Thoracic aorta (tissue), 2 donors: ENCODE measurements around the gene CTNNAL1. TPM values are rescaled to one million over a fixed set of nuclear protein-coding genes. Genes with fewer than 3 reads are reported as not detected.
"Not testable (repeated sequence)": the region's sequence is repeated elsewhere in the genome, so short reads cannot be mapped to it uniquely, and the experiment has no call there.

Experiments
- ATAC-seq: fragments of 150-250 bp; one replicate; pipeline ENCODE4 v1.8.0; 2017; ENCODE audit warnings: low read depth; ENCODE audit not compliant: insufficient number of reproducible peaks, low FRiP score
- DNase-seq: peaks from one replicate; pipeline ENCODE4 v3.0.0-alpha.2; 2020; ENCODE audit warnings: low spot score
- H3K27ac ChIP-seq, 2 donors: fragments of 200-600 bp; sonication (generic); 1 replicate in 1 of 2; 2 replicates in 1 of 2; pipeline ENCODE4 v1.5.1; 2016; ENCODE audit warnings: mild to moderate bottlenecking in 2 of 2, moderate library complexity in 2 of 2
- H3K27me3 ChIP-seq: fragments of 200-600 bp; sonication (generic); replicated peaks from 2 replicates; pipeline ENCODE4 v1.6.0; 2016; ENCODE audit warnings: mild to moderate bottlenecking; ENCODE audit not compliant: insufficient read depth
- H3K36me3 ChIP-seq: fragments of 200-600 bp; sonication (generic); one replicate; pipeline ENCODE4 v1.5.1; 2016
- H3K4me1 ChIP-seq, 2 donors: fragments of 200-600 bp; sonication (generic); 1 replicate in 1 of 2; 2 replicates in 1 of 2; pipeline versions ENCODE4 v1.5.1 to v1.6.0; 2016; ENCODE audit warnings: low read depth in 2 of 2, mild to moderate bottlenecking in 1 of 2; ENCODE audit not compliant: control insufficient read depth in 1 of 2
- H3K4me3 ChIP-seq: fragments of 200-600 bp; sonication (generic); 2 replicates; pipeline ENCODE4 v1.5.1; 2016; ENCODE audit warnings: mild to moderate bottlenecking
- H3K9me3 ChIP-seq: fragments of 200-600 bp; sonication (generic); 2 replicates; pipeline ENCODE4 v1.5.1; 2016
- total RNA-seq, 2 donors: library from RNA; depleted of rRNA; stranded (reverse); fragments of >200 nt; gene quantifications; one replicate each; pipeline versions ENCODE4 v1.1.0 to v1.2.3, GENCODE V29; 2016
- TF ChIP-seq, protein P1 (sequence below): fragments of 200-600 bp; sonication (generic); IDR thresholded peaks from one replicate; pipeline ENCODE4 v1.5.1; 2019; ENCODE audit warnings: antibody characterized with exemption

CTNNAL1 gene
- total RNA-seq, 2 donors from 2014 or later: 41.8 to 45.0 TPM

- DNase-seq: no peak
- Histone ChIP-seq H3K4me3 (no peak overlapping the region), H3K27me3 (no peaks in the 10 kb centered on the region), H3K36me3 (peaks cover 45% of the 10 kb centered on the region), H3K4me1 (no peaks in the 10 kb centered on the region), H3K27ac (no peak overlapping the region), H3K9me3 (no peaks in the 10 kb centered on the region)
- ATAC-seq: no peak
- TF ChIP-seq, protein P1, sequence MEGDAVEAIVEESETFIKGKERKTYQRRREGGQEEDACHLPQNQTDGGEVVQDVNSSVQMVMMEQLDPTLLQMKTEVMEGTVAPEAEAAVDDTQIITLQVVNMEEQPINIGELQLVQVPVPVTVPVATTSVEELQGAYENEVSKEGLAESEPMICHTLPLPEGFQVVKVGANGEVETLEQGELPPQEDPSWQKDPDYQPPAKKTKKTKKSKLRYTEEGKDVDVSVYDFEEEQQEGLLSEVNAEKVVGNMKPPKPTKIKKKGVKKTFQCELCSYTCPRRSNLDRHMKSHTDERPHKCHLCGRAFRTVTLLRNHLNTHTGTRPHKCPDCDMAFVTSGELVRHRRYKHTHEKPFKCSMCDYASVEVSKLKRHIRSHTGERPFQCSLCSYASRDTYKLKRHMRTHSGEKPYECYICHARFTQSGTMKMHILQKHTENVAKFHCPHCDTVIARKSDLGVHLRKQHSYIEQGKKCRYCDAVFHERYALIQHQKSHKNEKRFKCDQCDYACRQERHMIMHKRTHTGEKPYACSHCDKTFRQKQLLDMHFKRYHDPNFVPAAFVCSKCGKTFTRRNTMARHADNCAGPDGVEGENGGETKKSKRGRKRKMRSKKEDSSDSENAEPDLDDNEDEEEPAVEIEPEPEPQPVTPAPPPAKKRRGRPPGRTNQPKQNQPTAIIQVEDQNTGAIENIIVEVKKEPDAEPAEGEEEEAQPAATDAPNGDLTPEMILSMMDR: no peak
Observed at GRCh38 chr9:108910402-108910801, 102.9 kb downstream of the CTNNAL1 start.

GRCh38 chr9:108905494-108905893 is 107.8 kb downstream of the CTNNAL1 start:
- H3K27ac ChIP-seq: no peak overlapping the region
- TF ChIP-seq, protein P1: no peak
- H3K9me3 ChIP-seq: no peaks in the 10 kb centered on the region
- H3K4me1 ChIP-seq: no peaks in the 10 kb centered on the region
- H3K4me3 ChIP-seq: no peak overlapping the region
- DNase-seq (no peak), ATAC-seq (no peak)
- H3K36me3 ChIP-seq: peaks cover 40% of the 10 kb centered on the region
- no peaks in the 10 kb centered on the region for H3K27me3 ChIP-seq

- H3K4me3 ChIP-seq: no peak overlapping the region
- DNase-seq (no peak), ATAC-seq (no peak)
- no peaks in the 10 kb centered on the region for H3K27me3 ChIP-seq
- H3K36me3 ChIP-seq: peaks cover 40% of the 10 kb centered on the region
- no peaks in the 10 kb centered on the region for H3K9me3 ChIP-seq
- no peaks in the 10 kb centered on the region for H3K4me1 ChIP-seq
- no peak overlapping the region for H3K27ac ChIP-seq
- TF ChIP-seq, protein P1: no peak
Observed at GRCh38 chr9:108904161-108904560, 109.1 kb downstream of the CTNNAL1 start.

GRCh38 chr9:108903420-108904103 is 109.7 kb downstream of the CTNNAL1 start:
- H3K36me3 ChIP-seq: peaks cover 46% of the 10 kb centered on the region
- TF ChIP-seq, protein P1: no peak

DNA sequence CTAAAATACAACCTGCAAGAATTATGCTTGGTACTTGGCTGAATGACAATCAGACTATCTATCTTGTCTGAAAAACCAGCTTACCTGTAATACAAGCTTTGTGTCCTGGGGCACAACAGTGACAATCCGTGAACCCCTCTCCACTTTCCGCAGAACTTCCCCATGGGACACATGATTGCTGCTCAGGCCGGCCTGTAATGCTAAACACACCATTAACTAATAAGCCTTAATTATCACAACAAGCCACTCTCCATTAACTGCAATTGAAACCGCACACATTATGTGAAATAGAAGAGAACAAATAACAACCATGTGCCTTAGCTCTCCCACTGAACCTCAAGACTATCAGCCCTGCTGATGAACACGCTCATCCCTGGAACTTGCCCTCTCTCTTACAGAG is 113.1 kb downstream of the CTNNAL1 start:
- DNase-seq (no peak), ATAC-seq (no peak)
- Histone ChIP-seq H3K9me3 (no peaks in the 10 kb centered on the region), H3K27ac (no peak overlapping the region), H3K4me3 (no peak overlapping the region), H3K4me1 (no peaks in the 10 kb centered on the region), H3K36me3 (peaks cover 58% of the 10 kb centered on the region), H3K27me3 (no peaks in the 10 kb centered on the region)
- TF ChIP-seq, protein P1: no peak

More at GRCh38 chr9:108903420-108904103, 109.7 kb downstream of the CTNNAL1 start:
- H3K27ac ChIP-seq: no peak overlapping the region
- no peaks in the 10 kb centered on the region for H3K9me3 ChIP-seq
- no peak overlapping the region for H3K4me3 ChIP-seq
- ATAC-seq (no peak), DNase-seq (no peak)
- no peaks in the 10 kb centered on the region for H3K27me3 ChIP-seq
- H3K4me1 ChIP-seq: no peaks in the 10 kb centered on the region

DNA sequence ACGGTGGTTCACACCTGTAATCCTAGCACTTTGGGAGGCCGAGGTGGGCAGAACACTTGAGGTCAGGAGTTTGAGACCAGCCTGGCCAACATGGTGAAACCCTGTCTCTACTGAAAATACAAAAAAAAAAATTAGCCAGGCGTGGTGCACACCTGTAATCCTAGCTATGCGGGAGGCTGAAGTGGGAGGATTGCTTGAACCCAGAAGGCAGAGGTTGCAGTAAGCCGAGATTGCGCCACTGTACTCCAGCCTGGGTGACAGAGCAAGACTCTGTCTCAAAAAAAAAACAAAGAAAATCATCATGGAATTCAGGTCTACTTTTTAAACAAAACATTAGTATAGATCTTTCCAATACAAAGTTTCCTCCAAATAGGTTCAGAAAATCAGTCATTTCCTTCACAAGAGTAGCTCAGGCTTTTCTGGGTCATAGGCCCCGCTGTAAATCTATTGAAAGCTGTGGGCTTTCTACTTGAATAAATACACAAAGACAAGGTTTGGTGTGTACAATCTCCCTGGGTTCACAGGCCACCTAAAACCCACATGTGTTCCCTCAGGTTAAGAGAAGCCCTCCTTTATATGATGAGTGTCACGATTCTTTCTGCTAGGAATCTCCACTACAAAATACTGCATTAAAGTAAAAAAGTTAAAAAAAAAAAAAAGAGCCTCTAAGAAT is 114.1 kb downstream of the CTNNAL1 start:
- H3K4me1 ChIP-seq, H3K27me3 ChIP-seq, H3K9me3 ChIP-seq, DNase-seq, H3K4me3 ChIP-seq, H3K27ac ChIP-seq, ATAC-seq: not testable (repeated sequence)
- peaks cover 59% of the 10 kb centered on the region for H3K36me3 ChIP-seq
